Panc1 (cell line): ENCODE data around the gene HABP4. TPM values are rescaled to one million over a fixed set of nuclear protein-coding genes. Genes with fewer than 3 reads are reported as not detected.
"Not testable (repeated sequence)": the region's sequence is repeated elsewhere in the genome, so short reads cannot be mapped to it uniquely, and the experiment has no call there.

Experiments
- ATAC-seq: fragments of 200-7000 bp; cut with Tn5 transposase; 2 replicates; pipeline ENCODE4 v1.9.1; 2020; ENCODE audit warnings: mild to moderate bottlenecking, moderate library complexity
- BruUV-seq: library from RNA; stranded (reverse); fragments of 400-500 nt; replicated peaks from 2 replicates; lab custom pipeline; 2021; lab: Mats Ljungman, UMichigan
- CTCF ChIA-PET: fragments of 300-600 bp; sonication (Branson Sonifier 250); formaldehyde crosslinking; loops from one replicate; lab custom pipeline; 2022; ENCODE audit warnings: antibody characterized with exemption; lab: Charles Lee
- POLR2A ChIA-PET: fragments of 300-600 bp; sonication (Branson Sonifier 250); formaldehyde crosslinking; loops from one replicate; lab custom pipeline; 2022; ENCODE audit warnings: antibody characterized with exemption; lab: Charles Lee
- DNase-seq: peaks from one replicate; pipeline ENCODE4 v3.0.0-alpha.2; 2010; ENCODE audit warnings: low read depth, low spot score
- H3K27ac ChIP-seq: 2 replicates; pipeline ENCODE4 v1.5.1; 2011; ENCODE audit warnings: mild to moderate bottlenecking, low read length, inconsistent platforms
- H3K27me3 ChIP-seq: fragments of 200-500 bp; sonication (Bioruptor generic); 2 replicates; pipeline ENCODE4 v1.6.0; 2014; ENCODE audit warnings: low read length, inconsistent platforms; ENCODE audit not compliant: control insufficient read depth, insufficient read depth
- H3K36me3 ChIP-seq: fragments of 200-500 bp; sonication (Bioruptor generic); 2 replicates; pipeline ENCODE4 v1.5.1; 2014; ENCODE audit warnings: inconsistent platforms, mild to moderate bottlenecking, low read length, moderate library complexity; ENCODE audit not compliant: control insufficient read depth, insufficient read depth
- H3K4me1 ChIP-seq: 2 replicates; pipeline ENCODE4 v1.5.1; 2011; ENCODE audit warnings: inconsistent platforms, mild to moderate bottlenecking, low read length, moderate library complexity; ENCODE audit not compliant: control insufficient read depth, insufficient read depth
- H3K4me3 ChIP-seq, 2 experiments: 2 replicates each; pipeline ENCODE4 v1.5.1; 2011 to 2012; ENCODE audit warnings: low read depth in 2 of 2, low read length in 2 of 2, mild to moderate bottlenecking in 2 of 2, inconsistent platforms in 1 of 2, moderate library complexity in 1 of 2
- H3K9me3 ChIP-seq: fragments of 200-500 bp; sonication (Bioruptor generic); 2 replicates; pipeline ENCODE4 v1.5.1; 2014; ENCODE audit warnings: low read depth, mild to moderate bottlenecking, inconsistent platforms, low read length, moderate library complexity; ENCODE audit not compliant: control insufficient read depth, insufficient read depth
- POLR2AphosphoS5 ChIP-seq: IDR thresholded peaks from 2 replicates; pipeline ENCODE4 v1.6.1; 2012; ENCODE audit warnings: mild to moderate bottlenecking, low read depth, low read length, moderate library complexity
- SIN3A ChIP-seq: IDR thresholded peaks from 2 replicates; pipeline ENCODE4 v1.6.1; 2012; ENCODE audit warnings: low read depth, mild to moderate bottlenecking, low read length, moderate library complexity, borderline replicate concordance; ENCODE audit not compliant: insufficient read depth
- TCF7L2 ChIP-seq: IDR thresholded peaks from 2 replicates; pipeline ENCODE4 v1.6.1; 2011; ENCODE audit warnings: mild to moderate bottlenecking, low read depth, low read length, inconsistent platforms
- in situ Hi-C: cut with HindIII; loops from 2 replicates; pipeline ENCODE4 v1.10.0; 2016; ENCODE audit warnings: low sequenced_read_pairs, low pct_unique_long_range_greater_than_20kb
- intact Hi-C: fragments of 100-400 bp; cut with micrococcal nuclease; formaldehyde crosslinking; loops from one replicate; pipeline ENCODE4 v1.10.0; 2022; ENCODE audit not compliant: unreplicated experiment
- total RNA-seq: library from RNA; stranded (reverse); gene quantifications from one replicate; pipeline ENCODE4 v1.2.1, GENCODE V29; 2021; ENCODE audit not compliant: unreplicated experiment
- TF ChIP-seq, protein P1 (sequence below): fragments of 450-650 bp; IDR thresholded peaks from 2 replicates; pipeline ENCODE4 v1.5.1; 2017; ENCODE audit warnings: mild to moderate bottlenecking
- TF ChIP-seq, protein P2 (sequence below), 2 experiments: IDR thresholded peaks; 2 replicates each; pipeline ENCODE4 v1.6.1; 2011 to 2012; ENCODE audit warnings: low read depth in 2 of 2, control low read depth in 1 of 2, low read length in 1 of 2, mild to moderate bottlenecking in 1 of 2, moderate library complexity in 1 of 2; ENCODE audit not compliant: insufficient read depth in 1 of 2

Gene HABP4
- total RNA-seq, 1 experiment from 2014 or later: 32.3 TPM

DNA sequence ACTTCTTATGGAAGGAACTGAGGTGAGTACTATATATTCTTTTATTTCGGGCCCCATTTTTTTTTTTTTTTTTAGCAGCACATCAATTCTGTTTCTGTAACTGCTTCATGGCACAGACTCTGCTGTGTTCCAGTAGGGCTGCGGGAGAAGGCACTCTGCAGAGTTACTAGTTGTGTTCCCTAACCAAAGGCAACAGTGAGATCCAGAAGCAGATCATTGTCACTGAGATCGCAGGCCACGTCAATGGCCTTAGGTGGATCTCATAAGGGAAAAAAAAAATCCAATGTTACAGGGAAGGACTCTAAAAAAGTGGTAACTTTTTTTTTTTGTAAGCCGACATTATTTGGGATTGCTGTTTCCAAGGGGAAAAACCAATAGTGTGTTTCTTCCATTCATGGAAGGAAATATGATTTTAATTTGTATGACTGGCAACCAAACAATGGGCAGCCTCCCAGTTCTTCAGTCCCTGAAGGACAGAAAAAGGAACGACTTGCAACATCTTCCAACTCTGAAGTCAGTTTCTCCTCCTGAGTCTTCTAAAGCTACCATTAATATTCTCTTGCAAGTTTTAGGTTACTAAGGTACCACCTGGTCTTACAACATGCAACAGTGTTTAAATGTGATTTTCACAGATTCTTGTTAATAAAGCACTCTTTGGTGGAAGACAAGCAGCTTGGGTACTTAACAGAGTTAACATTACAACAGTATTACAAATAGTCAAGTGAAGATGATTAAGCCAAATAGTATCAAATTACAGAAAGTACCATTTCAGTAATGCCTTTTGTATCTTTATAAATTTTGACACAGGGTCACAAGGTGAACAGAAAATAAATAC lies 52.8 kb downstream of the HABP4 start:
- CTCF ChIA-PET: no interaction called here
- no TSS peak for BruUV-seq
- no peak for DNase-seq
- no peaks in the 10 kb centered on the region for H3K36me3 ChIP-seq
- ATAC-seq: no peak
- in situ Hi-C loops: no loop called here
- intact Hi-C loops: no loop called here
- POLR2A ChIA-PET: no interaction called here
- H3K27ac ChIP-seq: no peak overlapping the region
- no peaks in the 10 kb centered on the region for H3K9me3 ChIP-seq
- no peak overlapping the region for H3K4me3 ChIP-seq
- H3K4me1 ChIP-seq: no peaks in the 10 kb centered on the region
- TF ChIP-seq, protein P1, sequence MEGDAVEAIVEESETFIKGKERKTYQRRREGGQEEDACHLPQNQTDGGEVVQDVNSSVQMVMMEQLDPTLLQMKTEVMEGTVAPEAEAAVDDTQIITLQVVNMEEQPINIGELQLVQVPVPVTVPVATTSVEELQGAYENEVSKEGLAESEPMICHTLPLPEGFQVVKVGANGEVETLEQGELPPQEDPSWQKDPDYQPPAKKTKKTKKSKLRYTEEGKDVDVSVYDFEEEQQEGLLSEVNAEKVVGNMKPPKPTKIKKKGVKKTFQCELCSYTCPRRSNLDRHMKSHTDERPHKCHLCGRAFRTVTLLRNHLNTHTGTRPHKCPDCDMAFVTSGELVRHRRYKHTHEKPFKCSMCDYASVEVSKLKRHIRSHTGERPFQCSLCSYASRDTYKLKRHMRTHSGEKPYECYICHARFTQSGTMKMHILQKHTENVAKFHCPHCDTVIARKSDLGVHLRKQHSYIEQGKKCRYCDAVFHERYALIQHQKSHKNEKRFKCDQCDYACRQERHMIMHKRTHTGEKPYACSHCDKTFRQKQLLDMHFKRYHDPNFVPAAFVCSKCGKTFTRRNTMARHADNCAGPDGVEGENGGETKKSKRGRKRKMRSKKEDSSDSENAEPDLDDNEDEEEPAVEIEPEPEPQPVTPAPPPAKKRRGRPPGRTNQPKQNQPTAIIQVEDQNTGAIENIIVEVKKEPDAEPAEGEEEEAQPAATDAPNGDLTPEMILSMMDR: no peak
- TF ChIP-seq, protein P2, sequence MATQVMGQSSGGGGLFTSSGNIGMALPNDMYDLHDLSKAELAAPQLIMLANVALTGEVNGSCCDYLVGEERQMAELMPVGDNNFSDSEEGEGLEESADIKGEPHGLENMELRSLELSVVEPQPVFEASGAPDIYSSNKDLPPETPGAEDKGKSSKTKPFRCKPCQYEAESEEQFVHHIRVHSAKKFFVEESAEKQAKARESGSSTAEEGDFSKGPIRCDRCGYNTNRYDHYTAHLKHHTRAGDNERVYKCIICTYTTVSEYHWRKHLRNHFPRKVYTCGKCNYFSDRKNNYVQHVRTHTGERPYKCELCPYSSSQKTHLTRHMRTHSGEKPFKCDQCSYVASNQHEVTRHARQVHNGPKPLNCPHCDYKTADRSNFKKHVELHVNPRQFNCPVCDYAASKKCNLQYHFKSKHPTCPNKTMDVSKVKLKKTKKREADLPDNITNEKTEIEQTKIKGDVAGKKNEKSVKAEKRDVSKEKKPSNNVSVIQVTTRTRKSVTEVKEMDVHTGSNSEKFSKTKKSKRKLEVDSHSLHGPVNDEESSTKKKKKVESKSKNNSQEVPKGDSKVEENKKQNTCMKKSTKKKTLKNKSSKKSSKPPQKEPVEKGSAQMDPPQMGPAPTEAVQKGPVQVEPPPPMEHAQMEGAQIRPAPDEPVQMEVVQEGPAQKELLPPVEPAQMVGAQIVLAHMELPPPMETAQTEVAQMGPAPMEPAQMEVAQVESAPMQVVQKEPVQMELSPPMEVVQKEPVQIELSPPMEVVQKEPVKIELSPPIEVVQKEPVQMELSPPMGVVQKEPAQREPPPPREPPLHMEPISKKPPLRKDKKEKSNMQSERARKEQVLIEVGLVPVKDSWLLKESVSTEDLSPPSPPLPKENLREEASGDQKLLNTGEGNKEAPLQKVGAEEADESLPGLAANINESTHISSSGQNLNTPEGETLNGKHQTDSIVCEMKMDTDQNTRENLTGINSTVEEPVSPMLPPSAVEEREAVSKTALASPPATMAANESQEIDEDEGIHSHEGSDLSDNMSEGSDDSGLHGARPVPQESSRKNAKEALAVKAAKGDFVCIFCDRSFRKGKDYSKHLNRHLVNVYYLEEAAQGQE (IDR thresholded peaks at IDR 0.05; ENCODE audit: insufficient read depth in 1 of 2, low read depth in 2 of 2, low read length in 1 of 2): no peak
- TF ChIP-seq SIN3A (no peak), TCF7L2 (no peak), POLR2AphosphoS5 (no peak)
- H3K27me3 ChIP-seq: no peaks in the 10 kb centered on the region

DNA sequence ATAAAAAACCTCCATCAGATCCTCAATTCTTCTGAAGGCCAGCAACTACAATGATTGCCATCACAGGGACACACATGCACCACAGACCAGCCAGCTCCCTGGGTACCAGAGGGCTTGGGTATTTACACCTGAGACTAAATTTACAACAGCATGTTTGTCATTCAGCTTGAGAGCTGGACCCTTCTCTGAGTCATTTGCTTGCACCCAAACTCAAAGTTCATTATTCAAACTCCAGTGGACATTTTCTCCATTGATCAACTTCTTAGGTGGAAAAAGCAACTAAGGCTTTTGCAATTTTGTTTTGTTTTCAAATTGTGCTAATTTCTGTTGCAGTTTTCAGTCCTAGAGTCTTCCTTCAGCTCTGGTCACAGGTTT lies 53.4 kb downstream of the HABP4 start:
- CTCF ChIA-PET, POLR2A ChIA-PET, in situ Hi-C loops: not testable (repeated sequence)

DNA sequence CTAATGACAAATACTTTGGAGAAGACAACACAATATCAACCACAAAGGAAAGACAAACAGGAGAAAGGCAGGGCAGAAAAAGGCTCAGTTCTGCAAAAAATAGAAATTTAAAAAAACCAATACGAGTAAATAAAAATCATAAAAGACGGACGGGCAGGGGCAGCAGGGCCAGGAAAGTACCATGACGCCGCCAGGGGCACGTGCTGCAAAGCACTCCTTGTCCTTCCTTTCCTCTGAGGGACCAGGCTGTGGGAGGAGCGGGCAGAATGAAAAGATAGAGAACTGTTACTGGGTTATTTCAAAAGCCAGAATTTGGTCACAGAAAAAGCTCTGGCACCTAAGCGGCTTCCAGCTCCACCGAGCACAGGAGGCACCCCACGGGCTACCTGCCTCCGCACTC lies 53.9 kb downstream of the HABP4 start:
- Histone ChIP-seq H3K27ac (no peak overlapping the region), H3K36me3 (no peaks in the 10 kb centered on the region), H3K27me3 (no peaks in the 10 kb centered on the region), H3K4me3 (no peak overlapping the region), H3K9me3 (no peaks in the 10 kb centered on the region), H3K4me1 (no peaks in the 10 kb centered on the region)
- BruUV-seq: no TSS peak
- intact Hi-C loops: no loop called here
- in situ Hi-C loops: no loop called here
- TF ChIP-seq TCF7L2 (no peak), POLR2AphosphoS5 (no peak)
- POLR2A ChIA-PET: no interaction called here
- no peak for ATAC-seq
- CTCF ChIA-PET: no interaction called here
- no peak for DNase-seq

More for the DNA sequence above, 53.4 kb downstream of the HABP4 start:
- H3K4me3 ChIP-seq, H3K9me3 ChIP-seq, H3K4me1 ChIP-seq, H3K27ac ChIP-seq, BruUV-seq, H3K36me3 ChIP-seq, ATAC-seq, DNase-seq, intact Hi-C loops, H3K27me3 ChIP-seq: not testable (repeated sequence)
